Measurements from ENCODE around the gene SUN2. TPM values are rescaled to one million over a fixed set of nuclear protein-coding genes. Genes with fewer than 3 reads are reported as not detected.
A peak's percentile ranks its signal among the peaks of the same experiment; 100 is the strongest.

The SUN2 gene
- total and polyA plus RNA-seq, 9 of the 15 experiments (the other 6 are each of a cell fraction or from before 2014, with no cell fraction given) = 0.11 to 42.6 (median 16.7) TPM

DNA sequence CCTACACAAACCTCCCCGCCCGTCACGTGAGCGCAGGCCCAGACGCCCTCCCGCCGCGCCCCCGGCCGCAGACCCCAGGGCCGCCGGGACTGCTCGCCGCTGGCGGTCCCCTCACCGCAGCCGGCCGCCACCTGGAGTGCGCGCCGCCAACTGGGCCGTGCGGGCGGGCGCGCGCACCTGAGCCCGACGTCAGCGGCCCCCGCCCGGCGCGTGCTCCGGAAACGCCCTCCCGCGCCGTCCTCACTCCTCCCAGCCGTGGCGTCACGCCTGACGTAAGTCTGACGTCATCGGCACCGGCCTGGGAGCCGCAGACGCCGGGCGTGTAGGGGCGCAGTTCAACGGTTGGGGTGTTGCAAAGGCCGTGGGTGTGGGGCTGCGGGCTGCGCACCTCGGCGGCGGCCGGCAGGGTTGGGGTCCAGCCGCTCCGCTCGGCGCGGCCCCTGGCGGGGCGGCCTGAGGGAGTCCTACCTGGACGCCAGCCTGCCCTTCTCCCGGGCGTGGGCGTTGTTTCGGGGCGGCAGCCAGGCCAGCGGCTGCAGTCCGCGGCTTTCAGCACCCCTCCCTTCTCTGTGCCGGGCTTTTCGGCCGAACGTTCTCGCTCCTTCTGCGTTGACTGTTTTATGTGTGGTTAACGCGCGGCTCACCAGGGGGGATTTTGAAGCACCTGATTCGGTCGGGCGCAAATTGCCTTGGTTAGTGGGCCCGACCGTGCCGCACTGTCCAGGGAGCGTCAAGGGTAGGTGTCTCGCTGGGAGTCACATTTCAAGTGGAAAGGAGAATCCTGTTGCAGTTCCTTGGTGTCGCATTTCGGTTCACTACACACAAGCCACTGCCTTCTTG is 54.8 kb downstream of the SUN2 start, which contains the start of gene JOSD1 (continued):
- TF ChIP-seq ZFP1 (CRISPR knock-in tag; IDR thresholded peaks at IDR 0.05) (no peak), DPF2 (IDR thresholded peaks at IDR 0.05) (0 out of 2 replicates have a peak, but pooled peaks have one; percentile 26), MTA3 (IDR thresholded peaks at IDR 0.05; ENCODE audit: borderline replicate concordance) (peak; percentile 98), PCBP1 (IDR thresholded peaks at IDR 0.05; ENCODE audit: low read depth, low read length, poor library complexity, severe bottlenecking) (peak; percentile 46), POLR3G (IDR thresholded peaks at IDR 0.05; ENCODE audit: extremely low read depth, insufficient read length, insufficient replicate concordance) (no peak), NR4A1 (CRISPR knock-in tag; IDR thresholded peaks at IDR 0.05) (0 out of 2 replicates have a peak, but pooled peaks have one; percentile 20), NR4A1 (tag; IDR thresholded peaks at IDR 0.05) (no peak), ZFX (CRISPR knock-in tag; IDR thresholded peaks at IDR 0.05) (peak; percentile 88), SMARCE1 (IDR thresholded peaks at IDR 0.05) (0 out of 2 replicates have a peak, but pooled peaks have one; percentile 23), NCOA1 (IDR thresholded peaks at IDR 0.05; ENCODE audit: low read depth) (peak; percentile 38; the same call in 1 of the 2 replicates), PHTF2 (CRISPR knock-in tag; IDR thresholded peaks at IDR 0.05) (no peak), HMGN3 (IDR thresholded peaks at IDR 0.05; ENCODE audit: borderline replicate concordance, extremely low read depth, insufficient read length, low read depth, low read length) (peak; percentile 82), TBP (optimal IDR thresholded peaks at IDR 0.05; ENCODE audit: low read depth, low read length) (peak; percentile 61), KLF1 (tag; IDR thresholded peaks at IDR 0.05) (peak; percentile 79), NR1H2 (CRISPR knock-in tag; IDR thresholded peaks at IDR 0.05) (0 out of 2 replicates have a peak, but pooled peaks have one; percentile 7), ZBTB7A (IDR thresholded peaks at IDR 0.05; ENCODE audit: borderline replicate concordance, control insufficient read depth, low read depth, low read length) (peak; percentile 59; the same call in 1 of the 2 replicates), SUPT5H (IDR thresholded peaks at IDR 0.05) (peak; percentile 43; the same call in 1 of the 2 replicates), NR2F6 (CRISPR knock-in tag; IDR thresholded peaks at IDR 0.05) (no peak)
- TF ChIP-seq, protein P1, sequence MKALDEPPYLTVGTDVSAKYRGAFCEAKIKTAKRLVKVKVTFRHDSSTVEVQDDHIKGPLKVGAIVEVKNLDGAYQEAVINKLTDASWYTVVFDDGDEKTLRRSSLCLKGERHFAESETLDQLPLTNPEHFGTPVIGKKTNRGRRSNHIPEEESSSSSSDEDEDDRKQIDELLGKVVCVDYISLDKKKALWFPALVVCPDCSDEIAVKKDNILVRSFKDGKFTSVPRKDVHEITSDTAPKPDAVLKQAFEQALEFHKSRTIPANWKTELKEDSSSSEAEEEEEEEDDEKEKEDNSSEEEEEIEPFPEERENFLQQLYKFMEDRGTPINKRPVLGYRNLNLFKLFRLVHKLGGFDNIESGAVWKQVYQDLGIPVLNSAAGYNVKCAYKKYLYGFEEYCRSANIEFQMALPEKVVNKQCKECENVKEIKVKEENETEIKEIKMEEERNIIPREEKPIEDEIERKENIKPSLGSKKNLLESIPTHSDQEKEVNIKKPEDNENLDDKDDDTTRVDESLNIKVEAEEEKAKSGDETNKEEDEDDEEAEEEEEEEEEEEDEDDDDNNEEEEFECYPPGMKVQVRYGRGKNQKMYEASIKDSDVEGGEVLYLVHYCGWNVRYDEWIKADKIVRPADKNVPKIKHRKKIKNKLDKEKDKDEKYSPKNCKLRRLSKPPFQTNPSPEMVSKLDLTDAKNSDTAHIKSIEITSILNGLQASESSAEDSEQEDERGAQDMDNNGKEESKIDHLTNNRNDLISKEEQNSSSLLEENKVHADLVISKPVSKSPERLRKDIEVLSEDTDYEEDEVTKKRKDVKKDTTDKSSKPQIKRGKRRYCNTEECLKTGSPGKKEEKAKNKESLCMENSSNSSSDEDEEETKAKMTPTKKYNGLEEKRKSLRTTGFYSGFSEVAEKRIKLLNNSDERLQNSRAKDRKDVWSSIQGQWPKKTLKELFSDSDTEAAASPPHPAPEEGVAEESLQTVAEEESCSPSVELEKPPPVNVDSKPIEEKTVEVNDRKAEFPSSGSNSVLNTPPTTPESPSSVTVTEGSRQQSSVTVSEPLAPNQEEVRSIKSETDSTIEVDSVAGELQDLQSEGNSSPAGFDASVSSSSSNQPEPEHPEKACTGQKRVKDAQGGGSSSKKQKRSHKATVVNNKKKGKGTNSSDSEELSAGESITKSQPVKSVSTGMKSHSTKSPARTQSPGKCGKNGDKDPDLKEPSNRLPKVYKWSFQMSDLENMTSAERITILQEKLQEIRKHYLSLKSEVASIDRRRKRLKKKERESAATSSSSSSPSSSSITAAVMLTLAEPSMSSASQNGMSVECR (CRISPR knock-in tag; IDR thresholded peaks at IDR 0.05) = peak; percentile 37; the same call in 1 of the 2 replicates
- TF ChIP-seq, protein P2, sequence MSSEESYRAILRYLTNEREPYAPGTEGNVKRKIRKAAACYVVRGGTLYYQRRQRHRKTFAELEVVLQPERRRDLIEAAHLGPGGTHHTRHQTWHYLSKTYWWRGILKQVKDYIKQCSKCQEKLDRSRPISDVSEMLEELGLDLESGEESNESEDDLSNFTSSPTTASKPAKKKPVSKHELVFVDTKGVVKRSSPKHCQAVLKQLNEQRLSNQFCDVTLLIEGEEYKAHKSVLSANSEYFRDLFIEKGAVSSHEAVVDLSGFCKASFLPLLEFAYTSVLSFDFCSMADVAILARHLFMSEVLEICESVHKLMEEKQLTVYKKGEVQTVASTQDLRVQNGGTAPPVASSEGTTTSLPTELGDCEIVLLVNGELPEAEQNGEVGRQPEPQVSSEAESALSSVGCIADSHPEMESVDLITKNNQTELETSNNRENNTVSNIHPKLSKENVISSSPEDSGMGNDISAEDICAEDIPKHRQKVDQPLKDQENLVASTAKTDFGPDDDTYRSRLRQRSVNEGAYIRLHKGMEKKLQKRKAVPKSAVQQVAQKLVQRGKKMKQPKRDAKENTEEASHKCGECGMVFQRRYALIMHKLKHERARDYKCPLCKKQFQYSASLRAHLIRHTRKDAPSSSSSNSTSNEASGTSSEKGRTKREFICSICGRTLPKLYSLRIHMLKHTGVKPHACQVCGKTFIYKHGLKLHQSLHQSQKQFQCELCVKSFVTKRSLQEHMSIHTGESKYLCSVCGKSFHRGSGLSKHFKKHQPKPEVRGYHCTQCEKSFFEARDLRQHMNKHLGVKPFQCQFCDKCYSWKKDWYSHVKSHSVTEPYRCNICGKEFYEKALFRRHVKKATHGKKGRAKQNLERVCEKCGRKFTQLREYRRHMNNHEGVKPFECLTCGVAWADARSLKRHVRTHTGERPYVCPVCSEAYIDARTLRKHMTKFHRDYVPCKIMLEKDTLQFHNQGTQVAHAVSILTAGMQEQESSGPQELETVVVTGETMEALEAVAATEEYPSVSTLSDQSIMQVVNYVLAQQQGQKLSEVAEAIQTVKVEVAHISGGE (CRISPR knock-in tag; IDR thresholded peaks at IDR 0.05) = 0 out of 6 replicates have a peak, but pooled peaks of 1 of the 3 experiments have one; percentile 39
